HUES48 (cell line): ENCODE measurements around the gene NT5C.
"Not testable (repeated sequence)": the region's sequence is repeated elsewhere in the genome, so short reads cannot be mapped to it uniquely, and the experiment has no call there.

Experiments
- H3K27ac ChIP-seq: one replicate; pipeline ENCODE4 v1.7.0; 2013; ENCODE audit warnings: low read depth, low read length, inconsistent platforms
- H3K27me3 ChIP-seq: 2 replicates; pipeline ENCODE4 v1.6.1; 2013; ENCODE audit warnings: mild to moderate bottlenecking, low read length; ENCODE audit not compliant: control insufficient read depth, insufficient read depth
- H3K36me3 ChIP-seq: 2 replicates; pipeline ENCODE4 v1.6.1; 2013; ENCODE audit warnings: low read length; ENCODE audit not compliant: control insufficient read depth, insufficient read depth
- H3K4me1 ChIP-seq: 2 replicates; pipeline ENCODE4 v1.6.1; 2013; ENCODE audit warnings: mild to moderate bottlenecking, low read length; ENCODE audit not compliant: control insufficient read depth, insufficient read depth
- H3K4me3 ChIP-seq: 2 replicates; pipeline ENCODE4 v1.5.1; 2013; ENCODE audit warnings: mild to moderate bottlenecking, low read depth, low read length
- H3K9ac ChIP-seq: 2 replicates; pipeline ENCODE4 v1.6.1; 2013; ENCODE audit warnings: mild to moderate bottlenecking, low read depth, low read length, moderate library complexity
- H3K9me3 ChIP-seq: 2 replicates; pipeline ENCODE4 v1.6.1; 2013; ENCODE audit warnings: low read length; ENCODE audit not compliant: control insufficient read depth, insufficient read depth

Gene NT5C

GRCh38 chr17:75131278-75132017 is at the start of gene NT5C:
NT5C (minus strand) TSS chr17:75131742; CDS start chr17:75131707, 35 bp downstream.
- H3K9ac ChIP-seq, result peak within 1 kb of the TSS; percentile 87
- H3K9me3 ChIP-seq, result no peaks in the 10 kb centered on the region
- peak within 1 kb of the TSS; percentile 95 for H3K27ac ChIP-seq
- no peaks in the 10 kb centered on the region for H3K27me3 ChIP-seq
- H3K4me3 ChIP-seq, result peak within 1 kb of the TSS; percentile 86
- H3K4me1 ChIP-seq, result peaks cover 4% of the 10 kb centered on the region
- H3K36me3 ChIP-seq, result peaks cover 35% of the 10 kb centered on the region

DNA sequence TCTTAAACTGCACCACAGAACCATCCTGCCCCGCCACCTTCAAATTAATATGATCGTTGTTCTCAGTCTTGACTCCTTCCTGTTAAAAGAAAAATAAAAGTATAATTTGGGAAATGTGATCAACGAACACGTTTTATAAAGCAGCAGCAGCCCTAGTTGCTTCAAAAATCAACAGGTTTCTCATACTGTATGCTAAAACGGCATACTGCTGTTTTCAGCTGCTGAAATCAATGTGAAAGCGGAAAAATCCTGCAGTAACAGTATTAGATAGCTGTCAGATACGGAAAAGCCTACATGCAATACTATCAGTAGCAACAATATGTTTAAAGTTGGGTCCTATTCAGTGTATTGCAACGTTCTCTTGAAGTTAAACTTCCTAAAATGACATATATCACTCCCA is 49.6 kb upstream of the NT5C start:
- Histone ChIP-seq H3K27ac (no peak overlapping the region), H3K9me3 (no peaks in the 10 kb centered on the region), H3K36me3 (peaks cover 49% of the 10 kb centered on the region), H3K9ac (peak overlapping the region; percentile 99), H3K4me1 (peaks cover 10% of the 10 kb centered on the region), H3K27me3 (no peaks in the 10 kb centered on the region), H3K4me3 (peak overlapping the region; percentile 91)

DNA sequence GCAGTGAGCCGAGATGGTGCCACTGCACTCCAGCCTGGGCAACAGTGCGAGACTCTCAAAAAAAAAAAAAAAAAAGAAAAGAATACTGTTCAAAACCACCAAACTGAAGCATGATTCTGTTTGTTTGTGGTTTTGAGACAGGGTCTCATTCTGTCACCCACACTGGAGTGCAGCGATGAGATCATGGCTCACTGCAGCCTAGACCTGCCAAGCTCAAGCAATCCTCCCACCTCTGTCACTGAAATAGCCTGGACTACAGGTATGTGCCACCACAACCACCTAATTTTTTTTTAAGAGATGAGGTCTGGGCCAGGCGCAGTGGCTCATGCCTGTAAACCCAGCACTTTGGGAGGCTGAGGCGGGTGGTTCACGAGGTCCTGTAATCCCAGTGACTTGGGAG is 46.9 kb upstream of the NT5C start:
- H3K27me3 ChIP-seq, result no peaks in the 10 kb centered on the region
- H3K9ac ChIP-seq, result no peak overlapping the region
- H3K36me3 ChIP-seq, result peaks cover 75% of the 10 kb centered on the region
- H3K4me1 ChIP-seq, result peaks cover 10% of the 10 kb centered on the region
- no peak overlapping the region for H3K4me3 ChIP-seq
- H3K9me3 ChIP-seq, result no peaks in the 10 kb centered on the region
- no peak overlapping the region for H3K27ac ChIP-seq

DNA sequence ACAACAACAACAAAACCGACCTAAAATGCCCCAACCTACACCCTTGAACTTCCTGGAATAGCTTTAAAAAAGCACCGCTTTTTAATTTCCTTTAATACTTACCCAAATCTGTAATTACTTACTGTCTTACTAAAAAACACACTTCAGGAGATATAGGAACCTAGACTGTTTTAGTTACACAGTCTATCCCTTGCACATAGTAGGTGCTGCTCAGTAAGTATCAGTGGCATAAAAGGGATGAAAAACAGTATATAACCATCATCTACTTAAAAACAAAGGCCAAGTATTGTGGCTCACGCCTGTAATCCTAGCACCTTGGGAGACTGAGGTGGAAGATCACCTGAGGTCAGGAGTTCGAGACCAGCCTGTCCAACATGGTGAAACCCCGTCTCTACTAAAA is 45.1 kb upstream of the NT5C start:
- Histone ChIP-seq H3K4me1 (peaks cover 7% of the 10 kb centered on the region; the same call in 1 of the 2 replicates), H3K27ac (no peak overlapping the region), H3K9me3 (no peaks in the 10 kb centered on the region), H3K27me3 (no peaks in the 10 kb centered on the region), H3K4me3 (no peak overlapping the region), H3K36me3 (peaks cover 87% of the 10 kb centered on the region), H3K9ac (no peak overlapping the region)

- no peak overlapping the region for H3K4me3 ChIP-seq
- no peak overlapping the region for H3K9ac ChIP-seq
- no peaks in the 10 kb centered on the region for H3K9me3 ChIP-seq
- H3K27me3 ChIP-seq, result no peaks in the 10 kb centered on the region
- H3K4me1 ChIP-seq, result no peaks in the 10 kb centered on the region
- peaks cover 91% of the 10 kb centered on the region for H3K36me3 ChIP-seq
- no peak overlapping the region for H3K27ac ChIP-seq
Measured at GRCh38 chr17:75174996-75175395, 43.5 kb upstream of the NT5C start.

DNA sequence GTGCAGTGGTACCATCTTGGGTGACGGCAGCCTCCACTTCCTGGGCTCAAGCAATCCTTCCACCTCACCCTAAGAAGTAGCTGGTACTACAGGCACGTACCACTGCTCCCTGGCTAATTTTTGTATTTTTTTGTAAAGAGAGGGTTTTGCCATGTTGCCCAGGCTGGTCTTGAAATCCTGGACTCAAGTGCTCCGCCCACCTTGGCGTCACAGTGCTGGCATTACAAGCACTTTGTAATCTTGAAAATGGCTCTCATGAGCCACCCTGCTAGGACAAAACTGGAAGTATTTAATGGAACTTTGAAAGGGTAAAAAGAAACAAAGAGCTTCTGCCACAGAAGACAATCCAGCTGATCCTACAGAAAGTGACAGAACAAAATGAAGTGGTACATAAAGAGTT is 42.0 kb upstream of the NT5C start:
- H3K9ac ChIP-seq, result no peak overlapping the region
- H3K4me3 ChIP-seq, result no peak overlapping the region
- peaks cover 89% of the 10 kb centered on the region for H3K36me3 ChIP-seq

GRCh38 chr17:75168998-75169397 is 37.5 kb upstream of the NT5C start:
- no peak overlapping the region for H3K4me3 ChIP-seq
- H3K9ac ChIP-seq, result no peak overlapping the region
- H3K27me3 ChIP-seq, result no peaks in the 10 kb centered on the region
- H3K9me3 ChIP-seq, result no peaks in the 10 kb centered on the region
- peaks cover 71% of the 10 kb centered on the region for H3K36me3 ChIP-seq
- H3K27ac ChIP-seq, result no peak overlapping the region
- no peaks in the 10 kb centered on the region for H3K4me1 ChIP-seq

More for the DNA sequence above, 42.0 kb upstream of the NT5C start:
- Histone ChIP-seq H3K27ac (no peak overlapping the region), H3K27me3 (no peaks in the 10 kb centered on the region), H3K9me3 (no peaks in the 10 kb centered on the region), H3K4me1 (no peaks in the 10 kb centered on the region)

DNA sequence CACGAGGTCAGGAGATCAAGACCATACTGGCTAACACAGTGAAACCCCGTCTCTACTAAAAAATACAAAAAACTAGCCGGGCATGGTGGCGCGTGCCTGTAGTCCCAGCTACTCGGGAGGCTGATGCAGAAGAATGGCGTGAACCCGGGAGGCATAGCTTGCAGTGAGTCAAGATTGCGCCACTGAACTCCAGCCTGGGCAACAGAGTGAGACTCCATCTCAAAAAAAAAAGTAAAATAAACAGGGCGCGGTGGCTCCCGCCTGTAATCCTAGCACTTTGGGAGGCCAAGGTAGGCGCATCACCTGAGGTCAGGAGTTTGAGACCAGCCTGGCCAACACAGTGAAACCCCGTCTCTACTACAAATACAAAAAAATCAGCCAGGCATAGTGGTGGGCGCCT is 33.1 kb upstream of the NT5C start:
- H3K27ac ChIP-seq, H3K4me3 ChIP-seq, H3K4me1 ChIP-seq, H3K27me3 ChIP-seq, H3K9me3 ChIP-seq, H3K9ac ChIP-seq: not testable (repeated sequence)
- peaks cover 37% of the 10 kb centered on the region for H3K36me3 ChIP-seq

DNA sequence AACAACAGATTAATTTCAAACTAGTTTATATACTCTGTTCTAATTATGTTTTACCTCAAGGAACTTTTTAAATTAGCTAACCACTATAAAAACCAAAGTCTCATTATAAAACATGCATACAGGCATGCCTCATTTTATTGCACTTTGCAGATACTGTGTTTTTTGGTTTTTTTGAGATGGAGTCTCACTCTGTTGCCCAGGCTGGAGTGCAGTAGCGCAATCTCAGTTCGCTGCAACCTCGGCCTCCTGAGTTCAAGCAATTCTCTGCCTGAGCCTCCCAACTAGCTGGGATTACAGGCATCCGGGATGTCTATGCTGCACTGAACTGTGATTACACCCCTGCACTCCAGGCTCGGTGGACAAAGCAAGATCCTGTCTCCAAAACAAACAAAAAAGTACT is 31.5 kb upstream of the NT5C start:
- Histone ChIP-seq H3K27me3 (no peaks in the 10 kb centered on the region), H3K9me3 (no peaks in the 10 kb centered on the region), H3K9ac (no peak overlapping the region), H3K4me3 (no peak overlapping the region), H3K4me1 (no peaks in the 10 kb centered on the region), H3K27ac (no peak overlapping the region), H3K36me3 (peaks cover 24% of the 10 kb centered on the region)

GRCh38 chr17:75160211-75160610 is 28.7 kb upstream of the NT5C start:
- no peak overlapping the region for H3K27ac ChIP-seq
- no peaks in the 10 kb centered on the region for H3K9me3 ChIP-seq
- H3K4me3 ChIP-seq, result no peak overlapping the region
- H3K27me3 ChIP-seq, result no peaks in the 10 kb centered on the region
- no peak overlapping the region for H3K9ac ChIP-seq
- H3K36me3 ChIP-seq, result 0 out of 2 replicates have a peak, but pooled peaks cover 4% of the 10 kb centered on the region
- peaks cover 4% of the 10 kb centered on the region for H3K4me1 ChIP-seq

GRCh38 chr17:75159196-75160031 is 27.9 kb upstream of the NT5C start:
- H3K9me3 ChIP-seq, result no peaks in the 10 kb centered on the region
- no peak overlapping the region for H3K27ac ChIP-seq
- H3K4me1 ChIP-seq, result peaks cover 11% of the 10 kb centered on the region
- no peak overlapping the region for H3K4me3 ChIP-seq
- 0 out of 2 replicates have a peak, but pooled peaks cover 4% of the 10 kb centered on the region for H3K36me3 ChIP-seq
- no peaks in the 10 kb centered on the region for H3K27me3 ChIP-seq
- H3K9ac ChIP-seq, result no peak overlapping the region
